GM19372 (cell line): ENCODE data around the gene TPPP.

Source experiments
- ATAC-seq: cut with Tn5 transposase; IDR thresholded peaks from one replicate; pipeline ENCODE4 v1.9.1; 2021; ENCODE audit warnings: mild to moderate bottlenecking, low read depth, moderate library complexity; ENCODE audit not compliant: unreplicated experiment

The TPPP gene

GRCh38 chr5:668283-668995, 24.7 kb downstream of the TPPP start:
- ATAC-seq = no peak

DNA sequence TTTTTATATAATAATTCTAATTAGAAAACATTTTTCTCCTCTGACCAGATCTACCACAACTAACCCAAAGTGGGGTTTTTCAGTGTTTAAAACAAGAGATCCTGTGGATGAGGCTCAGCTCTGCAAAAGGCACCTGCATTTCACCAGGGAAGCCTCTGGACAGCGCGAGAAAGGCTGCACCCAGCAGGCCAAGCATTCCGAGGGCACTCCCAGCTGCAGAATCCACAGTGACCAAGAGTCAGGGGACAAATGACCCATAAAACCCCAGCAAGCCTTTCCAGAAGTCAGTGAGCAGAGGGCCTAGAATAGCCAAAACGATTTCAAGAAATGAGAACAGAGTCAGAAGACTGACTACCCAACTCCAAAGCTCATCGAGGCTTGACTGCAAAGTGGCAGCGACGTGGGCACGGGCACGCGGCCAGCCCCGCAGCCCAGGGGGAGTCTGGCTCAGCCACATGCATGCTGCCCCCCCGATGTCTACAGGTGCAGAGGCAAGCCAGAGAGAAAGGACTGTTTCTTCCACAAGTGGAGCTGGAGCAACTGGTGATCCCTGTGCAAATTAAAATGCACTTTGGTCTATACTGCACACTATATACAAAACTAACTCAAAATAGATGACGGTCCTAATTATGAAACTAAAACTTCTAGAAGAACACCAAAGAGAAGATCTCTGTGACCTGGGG, 26.2 kb downstream of the TPPP start:
- ATAC-seq = no peak

- no peak for ATAC-seq
Measured at GRCh38 chr5:665956-666711, 27.0 kb downstream of the TPPP start.

GRCh38 chr5:665541-665955, 27.6 kb downstream of the TPPP start:
- no peak for ATAC-seq

DNA sequence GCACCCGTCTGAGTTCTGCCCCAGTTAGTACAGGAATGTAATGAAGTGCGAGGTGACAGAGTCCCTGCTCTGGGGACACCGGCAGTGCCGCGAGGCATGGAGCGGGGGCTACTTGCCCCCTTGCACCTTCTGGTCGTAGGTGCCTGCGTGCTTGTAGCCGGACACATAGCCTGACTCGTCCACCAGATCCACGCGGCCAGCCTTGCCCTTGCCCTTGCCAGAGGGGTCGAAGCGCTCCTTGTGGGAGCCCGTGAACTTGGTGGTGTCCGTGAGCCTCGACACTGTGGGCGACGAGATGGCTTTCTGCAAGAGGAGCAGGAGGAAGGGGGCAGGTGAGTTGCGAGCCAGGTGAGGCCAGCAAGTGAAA, 28.2 kb downstream of the TPPP start:
- no peak for ATAC-seq

- no peak for ATAC-seq
Measured at GRCh38 chr5:664343-664993, 28.7 kb downstream of the TPPP start.

DNA sequence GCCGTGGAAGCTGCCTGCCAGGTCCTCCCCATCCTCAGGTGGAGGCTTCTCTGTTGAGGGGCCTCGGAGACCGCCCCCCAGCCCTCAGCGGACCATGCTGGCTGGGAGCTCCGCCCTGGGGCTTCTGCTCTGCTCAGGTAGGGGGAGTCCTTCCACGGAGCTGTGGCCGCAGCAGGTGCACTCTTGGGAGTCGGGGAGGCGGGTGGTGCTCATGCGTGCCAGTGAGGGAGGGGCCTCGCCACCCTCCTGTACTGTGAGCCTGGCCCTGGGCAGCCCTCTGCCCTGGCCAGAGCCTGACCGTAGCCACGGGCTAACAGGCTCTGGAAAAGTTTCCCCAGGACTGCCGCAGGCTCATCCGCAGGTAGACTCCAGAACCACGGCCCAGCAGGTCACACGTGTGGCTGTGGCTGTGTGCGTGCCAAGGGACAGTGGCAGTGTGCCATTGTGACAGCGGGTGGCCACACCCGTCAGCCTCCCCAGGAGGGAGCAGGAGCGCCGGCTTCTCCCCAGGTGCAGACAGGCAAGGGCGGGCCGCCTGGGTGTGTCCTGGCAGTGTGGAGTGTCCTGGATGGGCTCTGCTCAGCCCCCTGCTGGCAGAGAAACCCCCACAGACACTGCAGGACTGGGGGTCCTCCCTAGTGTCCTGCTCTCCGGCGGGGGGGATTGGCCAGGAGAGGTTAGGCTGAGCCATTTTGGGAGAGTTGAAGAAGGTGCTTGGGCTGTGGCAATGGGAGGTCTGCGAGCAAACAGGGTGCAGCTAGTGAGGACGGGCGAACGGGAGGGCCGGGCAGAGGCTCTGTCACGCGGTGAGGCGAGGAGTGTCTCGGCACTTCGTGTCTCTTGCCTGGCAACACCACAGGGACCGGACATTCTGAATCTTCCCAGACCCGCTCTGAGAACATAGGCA, 29.5 kb downstream of the TPPP start:
- ATAC-seq = no peak

DNA sequence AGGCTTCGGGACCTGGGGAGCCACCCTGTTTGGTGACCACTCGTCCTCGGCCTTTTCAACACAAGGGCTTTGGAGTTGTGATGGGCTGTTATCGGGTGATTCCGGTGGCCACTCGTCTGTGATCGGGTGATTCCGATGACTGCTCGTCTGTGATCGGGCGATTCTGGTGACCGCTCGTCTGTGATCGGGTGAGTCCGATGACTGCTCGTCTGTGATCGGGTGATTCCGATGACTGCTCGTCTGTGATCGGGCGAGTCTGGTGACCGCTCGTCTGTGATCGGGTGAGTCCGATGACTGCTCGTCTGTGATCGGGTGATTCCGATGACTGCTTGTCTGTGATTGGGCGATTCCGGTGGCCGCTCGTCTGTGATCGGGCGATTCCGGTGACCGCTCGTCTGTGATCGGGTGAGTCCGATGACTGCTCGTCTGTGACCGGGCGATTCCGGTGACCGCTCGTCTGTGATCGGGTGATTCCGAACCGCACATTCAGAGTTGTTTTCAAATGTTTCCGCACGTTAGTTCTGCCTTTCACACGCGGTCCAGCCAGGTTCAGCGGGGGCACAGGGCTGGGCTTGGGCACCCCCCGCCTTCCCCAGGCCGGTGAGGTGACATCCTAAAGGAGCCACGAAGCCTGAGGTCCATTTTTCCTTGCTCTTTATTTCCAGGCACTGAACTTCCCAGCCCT, 30.3 kb downstream of the TPPP start:
- no peak for ATAC-seq

DNA sequence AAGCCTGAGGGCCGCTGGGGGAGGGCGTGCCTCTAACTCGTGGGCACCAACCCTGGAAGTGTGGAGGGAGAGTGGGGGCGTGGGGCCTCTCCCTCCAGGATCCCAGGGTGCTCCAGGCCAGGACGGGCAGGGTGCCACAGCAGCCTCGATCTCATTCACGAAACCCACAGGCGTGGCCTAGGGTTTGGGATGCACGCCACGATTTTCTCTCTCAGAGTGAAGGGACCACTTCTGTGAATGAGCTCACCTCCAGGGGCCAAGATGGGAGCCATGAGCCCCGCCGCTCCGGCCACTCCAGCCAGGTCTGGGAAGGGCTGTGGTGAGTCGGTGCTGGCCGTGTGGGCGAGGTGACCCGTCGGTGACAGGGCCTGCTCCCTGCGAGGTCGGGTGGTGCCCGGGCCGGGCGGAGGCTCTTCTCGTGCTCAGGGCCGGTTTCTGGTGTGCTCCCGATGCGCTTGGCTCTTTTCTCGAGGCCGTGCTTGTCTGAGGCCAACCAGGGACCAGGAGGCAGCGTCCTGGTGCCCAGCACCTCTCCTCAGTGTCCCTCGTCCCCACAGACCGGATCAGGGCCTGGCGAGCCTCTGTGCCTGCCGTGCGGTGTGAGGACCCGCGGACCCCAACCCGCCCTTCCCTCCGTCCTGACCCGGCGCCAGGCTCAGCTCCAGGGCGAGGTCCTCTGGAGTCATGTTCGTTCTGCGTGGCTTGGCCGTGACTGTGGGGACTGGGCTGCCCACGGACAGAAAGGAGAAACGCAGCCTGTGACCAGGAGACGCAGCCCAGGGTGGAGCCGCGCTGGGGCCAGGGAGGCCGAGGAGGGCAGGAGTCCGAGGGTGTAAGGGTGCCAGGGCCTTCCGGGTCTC, 31.0 kb downstream of the TPPP start:
- no peak for ATAC-seq

GRCh38 chr5:660491-661030, 32.6 kb downstream of the TPPP start:
- ATAC-seq = no peak

GRCh38 chr5:659496-660263, 33.5 kb downstream of the TPPP start:
- no peak for ATAC-seq

DNA sequence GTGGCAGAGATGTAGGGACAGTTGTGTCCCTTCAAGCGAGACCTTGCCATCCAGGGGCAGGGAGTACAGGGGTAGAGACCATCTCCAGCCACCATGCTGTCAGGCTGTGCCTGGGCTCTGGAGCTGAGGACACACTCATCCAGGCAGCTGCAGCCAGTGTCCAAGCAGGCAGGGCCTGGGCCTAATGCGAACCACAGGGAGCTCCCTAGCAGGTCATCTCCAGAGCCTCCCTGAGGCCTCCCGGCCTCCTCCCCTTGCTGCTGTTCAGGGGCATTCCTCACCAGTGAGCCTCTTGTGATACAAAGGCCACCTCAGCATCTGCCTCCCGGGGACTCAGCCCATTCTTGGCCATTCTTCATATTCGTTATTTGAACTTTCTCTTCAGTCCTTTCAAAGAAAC, 35.0 kb downstream of the TPPP start:
- no peak for ATAC-seq

GRCh38 chr5:657570-657969, 35.6 kb downstream of the TPPP start:
- no peak for ATAC-seq

GRCh38 chr5:655406-655805, 37.7 kb downstream of the TPPP start:
- ATAC-seq = no peak

GRCh38 chr5:654071-654778, 38.9 kb downstream of the TPPP start:
- ATAC-seq = no peak

GRCh38 chr5:652773-653350, 40.3 kb downstream of the TPPP start:
- ATAC-seq = no peak
